ENCODE measurements around the gene ADAMTS18. TPM values are rescaled to one million over a fixed set of nuclear protein-coding genes. Genes with fewer than 3 reads are reported as not detected.
A peak's percentile ranks its signal among the peaks of the same experiment; 100 is the strongest.

ADAMTS18 gene
- total RNA-seq, 1 experiment from 2014 or later: not detected

DNA sequence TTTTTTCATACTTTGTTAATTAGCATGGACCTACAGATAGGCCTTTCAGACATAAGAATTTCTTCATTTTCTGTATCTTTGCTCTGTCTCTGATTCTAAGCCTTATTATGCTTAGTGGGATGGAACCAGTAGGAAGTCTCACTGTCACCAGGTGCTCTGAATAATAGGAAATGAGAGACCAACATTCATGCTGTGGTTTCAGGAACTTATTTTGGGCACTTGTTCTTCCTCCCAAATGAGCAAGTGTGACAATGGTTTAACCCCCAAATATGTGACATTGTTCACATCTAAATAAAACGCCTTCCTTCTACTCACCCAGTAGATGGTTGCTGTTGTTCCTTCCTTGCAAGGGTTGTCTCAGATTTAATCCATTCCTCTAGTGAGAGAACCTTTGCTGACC is 135.4 kb downstream of the ADAMTS18 start:
- intact Hi-C loops (cut with micrococcal nuclease): no loop called here
- Histone ChIP-seq H3K27ac (ENCODE audit: low read length) (no peak overlapping the region), H3K9me3 (ENCODE audit: low read length) (no peaks in the 10 kb centered on the region), H3K36me3 (ENCODE audit: low read depth, low read length) (no peaks in the 10 kb centered on the region), H3K9me2 (replicated peaks; ENCODE audit: low read length) (no peaks in the 10 kb centered on the region), H3F3A (ENCODE audit: low read length, unreplicated experiment) (peaks cover 4% of the 10 kb centered on the region), H3K4me1 (ENCODE audit: insufficient read depth, low read length) (peaks cover 33% of the 10 kb centered on the region), H2AFZ (ENCODE audit: low read length) (no peak overlapping the region), H3K79me2 (ENCODE audit: low read length) (no peaks in the 10 kb centered on the region), H3K4me3 (ENCODE audit: low read length) (no peak overlapping the region), H3K4me2 (ENCODE audit: low read length) (0 out of 2 replicates have a peak overlapping the region, but pooled peaks have one; percentile 5), H3K27me3 (ENCODE audit: low read length) (no peaks in the 10 kb centered on the region), H4K20me1 (ENCODE audit: low read length) (no peaks in the 10 kb centered on the region), H3K9ac (ENCODE audit: low read length) (no peak overlapping the region)
- no peak for ATAC-seq
- TF ChIP-seq EZH2 (IDR thresholded peaks at IDR 0.05; ENCODE audit: low read length, unreplicated experiment): no peak
- TF ChIP-seq, protein P1, sequence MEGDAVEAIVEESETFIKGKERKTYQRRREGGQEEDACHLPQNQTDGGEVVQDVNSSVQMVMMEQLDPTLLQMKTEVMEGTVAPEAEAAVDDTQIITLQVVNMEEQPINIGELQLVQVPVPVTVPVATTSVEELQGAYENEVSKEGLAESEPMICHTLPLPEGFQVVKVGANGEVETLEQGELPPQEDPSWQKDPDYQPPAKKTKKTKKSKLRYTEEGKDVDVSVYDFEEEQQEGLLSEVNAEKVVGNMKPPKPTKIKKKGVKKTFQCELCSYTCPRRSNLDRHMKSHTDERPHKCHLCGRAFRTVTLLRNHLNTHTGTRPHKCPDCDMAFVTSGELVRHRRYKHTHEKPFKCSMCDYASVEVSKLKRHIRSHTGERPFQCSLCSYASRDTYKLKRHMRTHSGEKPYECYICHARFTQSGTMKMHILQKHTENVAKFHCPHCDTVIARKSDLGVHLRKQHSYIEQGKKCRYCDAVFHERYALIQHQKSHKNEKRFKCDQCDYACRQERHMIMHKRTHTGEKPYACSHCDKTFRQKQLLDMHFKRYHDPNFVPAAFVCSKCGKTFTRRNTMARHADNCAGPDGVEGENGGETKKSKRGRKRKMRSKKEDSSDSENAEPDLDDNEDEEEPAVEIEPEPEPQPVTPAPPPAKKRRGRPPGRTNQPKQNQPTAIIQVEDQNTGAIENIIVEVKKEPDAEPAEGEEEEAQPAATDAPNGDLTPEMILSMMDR (conservative IDR thresholded peaks at IDR 0.05; ENCODE audit: low read depth, low read length): no peak
- TF ChIP-seq EZH2phosphoT487 (IDR thresholded peaks at IDR 0.05; ENCODE audit: borderline replicate concordance, low read length): no peak
- DNase-seq: no peak
- BruUV-seq (replicated peaks): no TSS peak
- ChIA-PET POLR2A (ENCODE audit: unreplicated experiment) (no interaction called here), CTCF (no interaction called here)

DNA sequence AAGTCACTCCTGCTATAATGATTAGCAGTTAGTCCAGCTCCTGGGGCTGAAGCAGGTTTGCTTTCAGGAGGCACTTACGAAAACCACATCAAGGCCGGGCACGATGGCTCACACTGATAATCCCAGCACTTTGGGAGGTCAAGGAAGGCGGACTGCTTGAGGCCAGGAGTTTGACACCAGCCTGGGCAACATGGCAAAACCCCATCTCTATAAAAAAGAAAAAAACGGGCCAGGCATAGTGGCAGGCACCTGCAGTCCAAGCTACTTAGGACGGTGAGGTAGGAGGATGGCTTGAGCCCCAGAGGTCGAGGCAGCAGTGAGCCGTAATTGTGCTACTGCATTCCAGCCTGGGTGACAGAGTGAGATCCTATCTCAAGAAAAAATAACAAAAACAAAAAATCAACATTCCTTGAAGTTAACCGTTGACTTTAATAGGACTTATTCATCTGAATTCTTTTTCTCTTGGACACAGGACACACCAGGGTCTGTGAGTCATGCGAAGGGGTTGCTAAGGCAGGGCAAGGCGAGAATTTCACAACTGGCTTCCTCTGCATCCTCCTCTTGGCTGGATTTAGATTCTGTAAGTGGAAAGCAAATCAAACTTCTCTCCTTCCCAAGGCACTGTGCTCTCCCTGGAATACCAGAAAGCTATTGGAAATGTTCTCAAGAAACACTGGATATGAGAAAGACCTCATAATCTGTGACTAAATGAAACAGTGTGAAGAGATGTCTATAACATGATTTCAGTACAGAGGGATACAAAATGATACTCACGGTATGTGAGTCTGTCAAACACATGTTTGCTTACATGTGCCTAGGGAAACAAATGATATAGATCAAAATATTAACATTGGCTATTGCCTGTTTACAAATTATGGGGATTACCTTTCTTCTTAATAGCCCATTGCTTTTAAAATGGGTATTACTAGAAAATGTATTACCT is 136.1 kb downstream of the ADAMTS18 start:
- Histone ChIP-seq H3F3A (ENCODE audit: low read length, unreplicated experiment) (peaks cover 4% of the 10 kb centered on the region), H3K79me2 (ENCODE audit: low read length) (no peaks in the 10 kb centered on the region), H3K4me3 (ENCODE audit: low read length) (peak overlapping the region; percentile 22; the same call in 1 of the 2 replicates), H3K4me2 (ENCODE audit: low read length) (peak overlapping the region; percentile 66), H2AFZ (ENCODE audit: low read length) (no peak overlapping the region), H3K4me1 (ENCODE audit: insufficient read depth, low read length) (peaks cover 30% of the 10 kb centered on the region), H3K27me3 (ENCODE audit: low read length) (no peaks in the 10 kb centered on the region), H3K9me2 (replicated peaks; ENCODE audit: low read length) (no peaks in the 10 kb centered on the region), H4K20me1 (ENCODE audit: low read length) (no peaks in the 10 kb centered on the region), H3K9ac (ENCODE audit: low read length) (no peak overlapping the region), H3K9me3 (ENCODE audit: low read length) (no peaks in the 10 kb centered on the region), H3K27ac (ENCODE audit: low read length) (peak overlapping the region; percentile 77), H3K36me3 (ENCODE audit: low read depth, low read length) (no peaks in the 10 kb centered on the region)
- intact Hi-C loops (cut with micrococcal nuclease): no loop called here
- POLR2A ChIA-PET (ENCODE audit: unreplicated experiment): no interaction called here
- TF ChIP-seq EZH2phosphoT487 (IDR thresholded peaks at IDR 0.05; ENCODE audit: borderline replicate concordance, low read length): no peak
- no peak for TF ChIP-seq EZH2 (IDR thresholded peaks at IDR 0.05; ENCODE audit: low read length, unreplicated experiment)
- TF ChIP-seq, protein P1 (conservative IDR thresholded peaks at IDR 0.05; ENCODE audit: low read depth, low read length): no peak
- CTCF ChIA-PET: no interaction called here
- BruUV-seq (replicated peaks): no TSS peak
- DNase-seq (peak; percentile 90), ATAC-seq (peak; percentile 82)

DNA sequence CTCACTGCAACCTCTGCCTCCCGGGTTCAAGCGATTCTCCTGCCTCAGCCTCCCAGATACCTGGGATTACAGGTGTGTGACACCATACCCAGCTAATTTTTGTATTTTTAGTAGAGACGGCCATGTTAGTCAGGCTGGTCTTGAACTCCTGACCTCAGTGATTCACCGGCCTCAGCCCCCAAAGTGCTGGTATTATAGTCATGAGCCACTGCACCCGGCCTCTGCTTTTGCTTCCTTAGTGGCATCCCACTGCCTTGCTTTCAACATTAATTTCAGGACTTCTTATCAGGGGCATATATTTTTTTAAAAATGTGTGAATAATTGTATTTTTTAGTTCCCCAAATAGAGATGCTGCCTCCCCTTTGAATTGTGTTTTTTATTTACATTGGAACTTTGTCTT is 136.8 kb downstream of the ADAMTS18 start:
- Histone ChIP-seq H3K27ac (ENCODE audit: low read length) (peak overlapping the region; percentile 77), H2AFZ (ENCODE audit: low read length) (no peak overlapping the region), H3K4me1 (ENCODE audit: insufficient read depth, low read length) (peaks cover 30% of the 10 kb centered on the region), H3K9me3 (ENCODE audit: low read length) (no peaks in the 10 kb centered on the region), H3K79me2 (ENCODE audit: low read length) (no peaks in the 10 kb centered on the region), H3K9ac (ENCODE audit: low read length) (no peak overlapping the region), H4K20me1 (ENCODE audit: low read length) (no peaks in the 10 kb centered on the region), H3K4me3 (ENCODE audit: low read length) (peak overlapping the region; percentile 22; the same call in 1 of the 2 replicates), H3K27me3 (ENCODE audit: low read length) (no peaks in the 10 kb centered on the region), H3F3A (ENCODE audit: low read length, unreplicated experiment) (peaks cover 4% of the 10 kb centered on the region), H3K36me3 (ENCODE audit: low read depth, low read length) (no peaks in the 10 kb centered on the region), H3K4me2 (ENCODE audit: low read length) (peak overlapping the region; percentile 66), H3K9me2 (replicated peaks; ENCODE audit: low read length) (no peaks in the 10 kb centered on the region)
- BruUV-seq (replicated peaks): no TSS peak
- intact Hi-C loops (cut with micrococcal nuclease): no loop called here
- TF ChIP-seq EZH2phosphoT487 (IDR thresholded peaks at IDR 0.05; ENCODE audit: borderline replicate concordance, low read length) (no peak), EZH2 (IDR thresholded peaks at IDR 0.05; ENCODE audit: low read length, unreplicated experiment) (no peak)
- TF ChIP-seq, protein P1 (conservative IDR thresholded peaks at IDR 0.05; ENCODE audit: low read depth, low read length): no peak
- POLR2A ChIA-PET (ENCODE audit: unreplicated experiment): no interaction called here
- CTCF ChIA-PET: no interaction called here
- DNase-seq: peak; percentile 51
- no peak for ATAC-seq
